K562 (cell line): ENCODE results near the gene LACTB. TPM values are rescaled to one million over a fixed set of nuclear protein-coding genes. Genes with fewer than 3 reads are reported as not detected.

Experiments
- ATF3 ChIP-seq, 2 experiments: fragments of 450-650 bp in 1 of 2; sonication (generic) in 1 of 2; formaldehyde crosslinking in 1 of 2; IDR thresholded peaks in 1 of 2; conservative IDR thresholded peaks in 1 of 2; 2 replicates each; pipeline versions ENCODE4 v1.6.1 to v1.8.1; 2016 to 2023; ENCODE audit warnings: mild to moderate bottlenecking in 2 of 2, moderate library complexity in 2 of 2, inconsistent platforms in 1 of 2, missing genetic modification reagents in 1 of 2
- CEBPG ChIP-seq, 3 experiments: fragments of 200-800 bp in 1 of 3; sonication (Bioruptor generic) in 1 of 3; sonication (generic) in 1 of 3; formaldehyde crosslinking in 1 of 3; IDR thresholded peaks in 2 of 3; conservative IDR thresholded peaks in 1 of 3; 2 replicates each; pipeline versions ENCODE4 v1.6.1 to v1.8.0; 2016 to 2022; ENCODE audit warnings: missing compliant biosample characterization in 2 of 3, missing genetic modification characterization in 2 of 3, mild to moderate bottlenecking in 1 of 3, missing genetic modification reagents in 1 of 3
- RREB1 ChIP-seq: fragments of 250-450 bp; sonication (Bioruptor Pico); IDR thresholded peaks from 2 replicates; pipeline ENCODE4 v1.4.0; 2020
- UBTF ChIP-seq, 2 experiments: IDR thresholded peaks; 2 replicates each; pipeline ENCODE4 v1.6.1; 2012; ENCODE audit warnings: improper control_type of control experiment in 2 of 2, low read depth in 2 of 2, low read length in 2 of 2, borderline replicate concordance in 1 of 2
- polyA plus RNA-seq, 8 experiments: library from polyadenylated mRNA; depleted of rRNA in 4 of 8; stranded (reverse) in 5 of 8; unstranded in 3 of 8; fragments of >200 nt; fragmentation: Nextera tagmentation in 2 of 8; fragmentation: Illumina TruSeq in 1 of 8; extraction: Ambion mirVana in 2 of 8; extraction: Trizol in 1 of 8; gene quantifications; 2 replicates each; pipeline versions ENCODE4 v1.2.1 to v1.2.3, GENCODE V29; 2011 to 2014; ENCODE audit warnings: inconsistent platforms in 1 of 8, missing spikeins in 1 of 8
- total RNA-seq, 7 experiments: library from RNA; depleted of rRNA in 6 of 7; stranded (reverse); fragments of >200 nt in 6 of 7; fragmentation: Illumina TruSeq in 2 of 7; extraction: Trizol in 2 of 7; gene quantifications; 2 replicates each; pipeline versions ENCODE4 v1.2.1 to v1.2.3, GENCODE V29; 2011 to 2021; ENCODE audit warnings: low replicate concordance in 1 of 7

The LACTB gene
- total and polyA plus RNA-seq, 9 of the 15 experiments (the other 6 are each of a cell fraction or from before 2014, with no cell fraction given), result 3.1 to 15.5 (median 9.8) TPM

- TF ChIP-seq RREB1 (CRISPR knock-in tag), result no peak
- TF ChIP-seq UBTF (IDR thresholded peaks at IDR 0.05; ENCODE audit: borderline replicate concordance in 1 of 2, low read depth in 2 of 2, low read length in 2 of 2), result no peak
- peak; percentile 51 for TF ChIP-seq ATF3 (IDR thresholded peaks at IDR 0.05)
- no peak for TF ChIP-seq ATF3 (CRISPR knock-in tag; conservative IDR thresholded peaks at IDR 0.05)
- TF ChIP-seq CEBPG (CRISPR knock-in tag; IDR thresholded peaks at IDR 0.05), result no peak
- TF ChIP-seq CEBPG (tag; conservative IDR thresholded peaks at IDR 0.05 in 1 of 2, IDR thresholded peaks at IDR 0.05 in 1 of 2), result peak in 1 of 2 experiments; percentile 64; a peak in 2 of 4 replicates
Observed at GRCh38 chr15:63135804-63136203, 14.1 kb downstream of the LACTB start (continued).
